GM12878 (cell line): ENCODE measurements around the gene POC1B. TPM values are rescaled to one million over a fixed set of nuclear protein-coding genes. Genes with fewer than 3 reads are reported as not detected.

ENCODE experiments used
- ATAC-seq: fragments of 200-7000 bp; cut with Tn5 transposase; 3 replicates; pipeline ENCODE4 v1.9.1; 2020; ENCODE audit warnings: mild to moderate bottlenecking, moderate library complexity
- BruUV-seq: library from RNA; stranded (reverse); fragments of 400-500 nt; replicated peaks from 2 replicates; lab custom pipeline; 2021; lab: Mats Ljungman, UMichigan
- CTCF ChIA-PET: fragments of 300-600 bp; sonication (Branson Sonifier 250); formaldehyde crosslinking; extraction: SDS; loops from one replicate; lab custom pipeline; 2021; ENCODE audit warnings: inconsistent platforms; lab: Yijun Ruan, JAX
- POLR2A ChIA-PET: fragments of 350-600 bp; formaldehyde crosslinking; extraction: SDS; loops from one replicate; lab custom pipeline; 2021; ENCODE audit warnings: inconsistent platforms; lab: Charles Lee
- RAD21 ChIA-PET: fragments of 300-600 bp; sonication (Branson Sonifier 250); formaldehyde crosslinking; loops from one replicate; lab custom pipeline; 2023; ENCODE audit warnings: antibody characterized with exemption; ENCODE audit not compliant: unreplicated experiment; lab: Charles Lee
- SMC1A ChIA-PET: fragments of 300-600 bp; sonication (Branson Sonifier 250); formaldehyde crosslinking; loops from one replicate; lab custom pipeline; 2023; ENCODE audit not compliant: unreplicated experiment, uncharacterized antibody; lab: Charles Lee
- DNase-seq: peaks from one replicate; pipeline ENCODE4 v3.0.0-alpha.2; 2011; ENCODE audit warnings: low read depth, low spot score
- FAIRE-seq: peaks from 3 replicates; lab custom pipeline; 2011; peaks lifted over from hg19 to GRCh38; lab: Jason Lieb, UNC
- H2AFZ ChIP-seq: 2 replicates; pipeline ENCODE4 v1.6.0; 2011; ENCODE audit warnings: low read depth, low read length, control low read depth; ENCODE audit not compliant: control insufficient read depth
- H3K27ac ChIP-seq: 2 replicates; pipeline ENCODE4 v1.5.1; 2011; ENCODE audit warnings: control low read depth; ENCODE audit not compliant: control insufficient read depth, insufficient read depth
- H3K27me3 ChIP-seq, 2 experiments: replicated peaks in 1 of 2; 2 replicates each; pipeline versions ENCODE4 v1.6.0 to v1.6.1; 2011; ENCODE audit warnings: low read length in 1 of 2; ENCODE audit not compliant: control insufficient read depth in 2 of 2, insufficient read depth in 2 of 2
- H3K36me3 ChIP-seq, 2 experiments: 2 replicates each; pipeline ENCODE4 v1.5.1; 2011; ENCODE audit warnings: low read length in 1 of 2; ENCODE audit not compliant: control insufficient read depth in 2 of 2, insufficient read depth in 2 of 2
- H3K4me1 ChIP-seq: 2 replicates; pipeline ENCODE4 v1.6.1; 2011; ENCODE audit warnings: mild to moderate bottlenecking, low read length, moderate library complexity, mixed read lengths; ENCODE audit not compliant: control insufficient read depth, insufficient read depth
- H3K4me2 ChIP-seq: 2 replicates; pipeline ENCODE4 v1.6.0; 2011; ENCODE audit warnings: control low read depth; ENCODE audit not compliant: control insufficient read depth, insufficient read depth
- H3K4me3 ChIP-seq: fragments of 200-600 bp; sonication (generic); 2 replicates; pipeline ENCODE4 v1.5.1; 2016
- H3K79me2 ChIP-seq: 2 replicates; pipeline ENCODE4 v1.6.0; 2011; ENCODE audit warnings: low read length; ENCODE audit not compliant: control insufficient read depth, insufficient read depth
- H3K9ac ChIP-seq: 2 replicates; pipeline ENCODE4 v1.8.0; 2011; ENCODE audit warnings: low read length, control low read depth, mixed read lengths; ENCODE audit not compliant: control insufficient read depth, insufficient read depth
- H3K9me3 ChIP-seq: replicated peaks from 3 replicates; pipeline ENCODE4 v1.5.1; 2011; ENCODE audit warnings: mild to moderate bottlenecking, low read length; ENCODE audit not compliant: control insufficient read depth, insufficient read depth
- H4K20me1 ChIP-seq: 2 replicates; pipeline ENCODE4 v1.6.0; 2011; ENCODE audit not compliant: control insufficient read depth, insufficient read depth
- ATF2 ChIP-seq: IDR thresholded peaks from 2 replicates; pipeline ENCODE4 v1.6.1; 2012; ENCODE audit warnings: low read length, inconsistent platforms
- CEBPZ ChIP-seq: fragments of 150-350 bp; IDR thresholded peaks from 2 replicates; pipeline ENCODE4 v1.6.1; 2016; ENCODE audit warnings: low read depth, low read length
- CHD2 ChIP-seq: IDR thresholded peaks from 2 replicates; pipeline ENCODE4 v1.6.1; 2011; ENCODE audit warnings: low read depth, low read length, improper control_type of control experiment, borderline replicate concordance
- CHD4 ChIP-seq: fragments of 200-600 bp; sonication (generic); IDR thresholded peaks from 2 replicates; pipeline ENCODE4 v1.6.1; 2016; ENCODE audit warnings: mild to moderate bottlenecking
- E2F8 ChIP-seq: fragments of 450-650 bp; IDR thresholded peaks from 2 replicates; pipeline ENCODE4 v1.6.1; 2018; ENCODE audit warnings: mild to moderate bottlenecking, low read depth, moderate library complexity; ENCODE audit not compliant: partially characterized antibody
- ESRRA ChIP-seq: IDR thresholded peaks from 2 replicates; pipeline ENCODE4 v1.6.1; 2012; ENCODE audit warnings: mild to moderate bottlenecking, low read length, improper control_type of control experiment
- HCFC1 ChIP-seq: fragments of 150-350 bp; IDR thresholded peaks from 2 replicates; pipeline ENCODE4 v1.6.1; 2014; ENCODE audit warnings: low read length
- NFYA ChIP-seq: IDR thresholded peaks from 2 replicates; pipeline ENCODE4 v1.6.1; 2011; ENCODE audit warnings: low read depth, mild to moderate bottlenecking, low read length, improper control_type of control experiment, borderline replicate concordance
- PAX8 ChIP-seq: fragments of 450-650 bp; IDR thresholded peaks from 2 replicates; pipeline ENCODE4 v1.6.1; 2017; ENCODE audit warnings: mild to moderate bottlenecking, moderate library complexity
- TBL1XR1 ChIP-seq: IDR thresholded peaks from 2 replicates; pipeline ENCODE4 v1.6.1; 2012; ENCODE audit warnings: low read depth, low read length, improper control_type of control experiment
- YBX1 ChIP-seq: fragments of 450-650 bp; IDR thresholded peaks from 2 replicates; pipeline ENCODE4 v1.6.1; 2016; ENCODE audit warnings: antibody characterized with exemption
- WGBS: methylation state at CpG from one replicate; pipeline ENCODE4 v1.1.6; 2016; ENCODE audit warnings: low lambda C conversion rate; ENCODE audit not compliant: insufficient replicate concordance, insufficient coverage; ENCODE audit errors: missing lambda C conversion rate; 5-methylcytosine and 5-hydroxymethylcytosine counted together
- in situ Hi-C: fragments of 300-500 bp; cut with MboI; formaldehyde crosslinking; loops from 9 replicates; pipeline ENCODE4 v1.14.3; 2018; ENCODE audit warnings: mixed read lengths
- intact Hi-C: fragments of 100-400 bp; cut with micrococcal nuclease; formaldehyde crosslinking; loops from one replicate; pipeline ENCODE4 v1.14.2; 2022; ENCODE audit not compliant: unreplicated experiment
- polyA plus RNA-seq, 11 experiments: library from polyadenylated mRNA; depleted of rRNA in 4 of 11; unstranded in 6 of 11; stranded (reverse) in 5 of 11; fragments of >200 nt; fragmentation: Nextera tagmentation in 4 of 11; fragmentation: Illumina TruSeq in 1 of 11; extraction: Ambion mirVana in 4 of 11; extraction: Trizol in 1 of 11; gene quantifications; 1 replicate in 1 of 11; 2 replicates in 10 of 11; pipeline versions ENCODE4 v1.2.1 to v1.2.3, GENCODE V29; 2011 to 2016; ENCODE audit warnings: inconsistent platforms in 2 of 11, missing spikeins in 2 of 11, low read depth in 1 of 11
- total RNA-seq, 4 experiments: library from RNA; depleted of rRNA in 3 of 4; stranded (reverse); fragments of >200 nt in 3 of 4; fragmentation: Illumina TruSeq in 1 of 4; extraction: Trizol in 1 of 4; gene quantifications; 2 replicates each; pipeline versions ENCODE4 v1.2.1 to v1.2.3, GENCODE V29; 2013 to 2021

The POC1B gene
- total and polyA plus RNA-seq, 10 of the 15 experiments (the other 5 are each of a cell fraction or from before 2014, with no cell fraction given) = 4.4 to 17.8 (median 11.3) TPM

GRCh38 chr12:89437231-89437630, 88.6 kb downstream of the POC1B start:
- ChIA-PET POLR2A (no interaction called here), RAD21 (no interaction called here)
- H3K36me3 ChIP-seq = no peaks in the 10 kb centered on the region

More at GRCh38 chr12:89437231-89437630, 88.6 kb downstream of the POC1B start:
- H3K9me3 ChIP-seq = no peaks in the 10 kb centered on the region
- ChIA-PET CTCF (no interaction called here), SMC1A (no interaction called here)
- H3K4me1 ChIP-seq = no peaks in the 10 kb centered on the region
- H3K27me3 ChIP-seq = no peaks in the 10 kb centered on the region
- FAIRE-seq (no peak), DNase-seq (no peak), ATAC-seq (no peak)
- no peak for TF ChIP-seq TBL1XR1
- TF ChIP-seq NFYA = no peak
- TF ChIP-seq HCFC1 = no peak
- TF ChIP-seq CHD2 = no peak
- no peak for TF ChIP-seq CHD4
- TF ChIP-seq ESRRA = no peak
- TF ChIP-seq CEBPZ = no peak
- no peak for TF ChIP-seq ATF2
- TF ChIP-seq E2F8 = no peak
- TF ChIP-seq PAX8 = no peak
- TF ChIP-seq YBX1 = no peak
- H3K79me2 ChIP-seq = no peaks in the 10 kb centered on the region
- H2AFZ ChIP-seq = no peak overlapping the region
- intact Hi-C loops = no loop called here
- BruUV-seq = no TSS peak
- WGBS = 67% methylated on average over 4 of the region's 4 CpGs
- no peak overlapping the region for H3K27ac ChIP-seq
- no peak overlapping the region for H3K4me2 ChIP-seq
- no peak overlapping the region for H3K4me3 ChIP-seq
- no peaks in the 10 kb centered on the region for H4K20me1 ChIP-seq
- in situ Hi-C loops = no loop called here
- no peak overlapping the region for H3K9ac ChIP-seq
